Stimulated activated CD4-positive, alpha-beta T cell treated with anti-CD3 and anti-CD28 coated beads, Interleukin-1b, Interleukin-23, amount 100 ng/mL, for 1 hour (primary cell): Measurements from ENCODE around the gene ZMIZ1.

Experiments used
- DNase-seq, 2 donors: peaks; one replicate each; pipeline ENCODE4 v3.0.0-alpha.2; 2020; ENCODE audit warnings: low read depth in 2 of 2

ZMIZ1 gene

DNA sequence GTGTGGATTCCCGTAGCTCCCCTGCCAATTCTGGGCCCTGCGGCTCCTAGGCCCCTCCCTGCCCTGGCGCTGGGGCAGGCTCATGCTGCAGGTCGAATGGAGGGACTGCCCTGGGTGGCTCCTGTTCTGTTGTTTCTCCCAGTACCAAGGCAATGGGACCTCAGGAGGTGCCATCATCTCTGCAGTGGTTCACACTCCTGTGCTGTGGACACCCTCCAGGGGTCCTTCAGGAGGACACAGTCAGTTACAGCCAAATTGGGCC lies 138.3 kb downstream of the ZMIZ1 start:
- no peak for DNase-seq

- DNase-seq = no peak
Measured at GRCh38 chr10:79207726-79208125, 139.0 kb downstream of the ZMIZ1 start.

DNA sequence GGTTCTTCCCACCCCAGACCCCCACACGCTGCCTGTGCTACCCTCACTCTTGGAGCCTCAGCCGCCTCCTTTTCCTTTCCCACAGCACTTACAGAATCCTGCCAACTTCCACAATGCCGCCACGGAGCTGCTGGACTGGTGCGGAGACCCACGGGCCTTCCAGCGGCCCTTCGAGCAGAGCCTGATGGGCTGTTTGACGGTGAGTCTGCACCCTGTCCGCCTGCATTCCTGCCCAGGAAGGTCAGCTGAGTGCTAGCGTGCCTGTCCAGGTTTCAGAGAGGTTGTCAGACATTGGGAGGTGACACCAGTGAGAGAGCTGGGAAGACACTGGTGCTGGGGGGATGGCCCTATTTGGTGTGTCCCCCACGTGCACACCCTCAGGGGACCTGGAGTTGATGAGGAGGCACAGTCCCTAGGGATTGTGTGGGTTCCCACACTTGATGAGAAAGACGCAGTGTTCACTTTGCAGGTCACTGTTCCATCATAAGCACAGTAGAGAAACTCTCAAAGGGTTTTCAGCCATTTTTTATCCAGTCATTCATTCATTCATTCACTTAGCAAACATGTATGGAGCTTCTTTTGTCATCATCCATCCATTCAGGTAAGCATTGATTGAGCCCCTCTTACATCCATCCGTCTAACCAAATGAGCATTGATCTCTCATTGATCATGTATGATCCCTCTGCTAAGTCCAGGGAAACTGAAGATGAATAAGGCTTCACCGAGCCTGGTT lies 139.7 kb downstream of the ZMIZ1 start:
- no peak for DNase-seq

GRCh38 chr10:79209340-79209739 lies 140.6 kb downstream of the ZMIZ1 start:
- DNase-seq = no peak

GRCh38 chr10:79209831-79210230 lies 141.1 kb downstream of the ZMIZ1 start:
- no peak for DNase-seq

DNA sequence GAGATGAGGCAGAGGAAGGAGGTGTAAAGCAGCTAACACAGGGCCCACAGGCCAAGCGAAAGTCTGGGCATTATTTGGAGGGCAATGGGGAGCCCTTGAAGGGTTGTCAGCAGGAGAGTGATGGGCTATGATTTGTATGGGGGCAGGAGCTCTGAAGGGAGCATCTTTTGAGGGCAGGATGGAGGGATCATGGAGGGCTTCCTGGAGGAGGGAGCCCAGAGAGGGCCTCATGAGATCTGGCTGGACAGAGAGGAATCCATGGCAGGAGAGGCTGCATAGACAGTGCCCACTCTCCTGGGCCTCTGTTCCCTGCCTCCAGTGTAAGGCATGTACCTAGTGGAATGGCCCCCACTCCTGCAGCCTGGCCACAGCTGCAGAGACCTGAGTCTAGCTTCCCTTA lies 141.9 kb downstream of the ZMIZ1 start:
- DNase-seq = no peak

DNA sequence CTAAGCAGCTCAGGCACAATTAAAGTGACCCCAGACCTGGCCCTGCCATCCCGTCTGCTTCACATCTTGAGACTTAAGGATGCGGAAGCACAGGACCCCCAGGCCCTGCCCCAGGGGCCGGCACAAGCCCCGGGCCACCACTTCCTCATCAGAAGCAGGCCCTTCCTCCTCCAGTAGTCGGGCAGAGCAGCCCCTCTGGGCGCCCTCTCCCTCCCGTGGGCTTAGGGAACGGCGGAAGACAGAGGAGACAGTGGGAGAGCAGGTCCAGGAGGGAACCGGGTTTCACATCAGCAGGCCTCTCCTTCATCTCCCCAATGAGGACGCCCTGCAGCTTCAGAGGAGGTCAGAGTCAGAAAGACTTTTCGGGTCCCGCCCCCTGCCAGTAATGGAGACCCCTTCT lies 142.8 kb downstream of the ZMIZ1 start:
- DNase-seq = no peak

DNA sequence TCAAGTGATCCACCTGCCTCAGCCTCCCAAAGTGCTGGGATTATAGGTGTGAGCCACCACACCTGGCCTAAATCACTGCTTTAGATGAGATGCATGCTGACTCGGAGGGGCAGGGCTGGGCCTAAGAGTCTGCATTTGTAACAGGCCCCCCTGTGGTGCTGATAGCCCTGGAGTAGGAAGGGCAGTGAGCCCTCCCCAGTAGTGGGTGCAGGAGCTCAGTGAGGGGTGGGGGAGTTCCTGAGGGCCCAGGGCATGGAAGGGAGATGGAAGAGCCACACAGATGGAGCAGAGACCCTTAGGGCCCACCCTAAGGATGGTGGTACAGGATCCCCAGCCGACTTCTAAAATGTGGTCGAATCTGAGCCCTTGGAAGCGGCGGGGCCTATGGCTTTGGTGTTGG lies 146.8 kb downstream of the ZMIZ1 start:
- no peak for DNase-seq

DNA sequence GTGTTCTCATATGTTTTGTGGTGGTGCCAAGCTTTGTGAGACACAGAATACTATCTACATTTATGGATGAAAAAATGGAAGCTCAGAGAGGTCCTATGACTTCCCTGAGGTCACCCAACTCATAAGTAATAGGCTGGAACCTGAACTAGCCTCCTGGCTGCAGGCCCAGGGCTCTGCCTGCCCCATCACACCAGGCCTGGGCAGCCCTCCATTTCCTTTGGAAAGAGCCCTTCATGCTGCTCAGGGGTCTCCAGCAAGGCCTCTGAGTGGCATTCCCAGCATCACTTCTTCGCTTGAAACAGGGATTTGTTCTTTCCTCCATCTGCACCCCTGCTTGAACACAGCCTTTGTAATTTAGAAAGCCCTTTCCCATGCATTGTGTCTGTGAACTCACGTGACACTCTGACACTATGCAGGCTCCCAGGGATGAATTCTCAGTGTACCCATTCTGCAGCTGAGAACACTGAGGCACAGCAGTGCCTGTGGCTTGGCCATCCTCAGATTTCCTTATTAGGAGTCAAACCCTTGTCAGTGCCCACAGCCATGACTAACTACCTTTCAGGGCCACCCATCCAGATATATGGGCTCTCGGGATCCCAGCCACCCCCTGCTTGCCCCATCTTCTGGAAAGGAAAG lies 150.7 kb downstream of the ZMIZ1 start:
- DNase-seq = no peak

DNA sequence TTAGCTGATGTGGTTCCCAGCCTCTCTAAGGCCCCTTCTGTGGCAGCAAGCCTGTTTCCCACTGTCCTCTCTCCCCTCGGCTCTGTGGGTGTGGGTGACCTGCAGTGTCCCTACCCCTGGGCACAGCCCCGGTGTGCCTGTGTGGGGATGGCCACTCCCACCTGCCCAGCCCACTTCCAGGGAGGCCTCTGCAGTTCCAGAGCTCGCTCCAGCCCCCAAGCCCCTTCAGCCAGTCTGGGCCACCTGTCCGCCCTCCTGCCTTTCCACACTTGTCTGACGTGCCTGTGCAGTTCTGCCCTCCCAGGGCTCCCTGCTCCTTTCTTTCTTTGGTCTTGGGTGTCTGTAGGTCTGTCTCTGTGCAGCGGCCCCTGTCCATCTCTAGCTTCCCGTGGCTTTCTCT lies 151.5 kb downstream of the ZMIZ1 start:
- DNase-seq = no peak

GRCh38 chr10:79221110-79222051 lies 152.6 kb downstream of the ZMIZ1 start:
- DNase-seq = no peak

GRCh38 chr10:79222186-79222585 lies 153.4 kb downstream of the ZMIZ1 start:
- no peak for DNase-seq

GRCh38 chr10:79223091-79224048 lies 154.6 kb downstream of the ZMIZ1 start:
- no peak for DNase-seq

- no peak for DNase-seq
Measured at GRCh38 chr10:79224263-79224949, 155.6 kb downstream of the ZMIZ1 start.

DNA sequence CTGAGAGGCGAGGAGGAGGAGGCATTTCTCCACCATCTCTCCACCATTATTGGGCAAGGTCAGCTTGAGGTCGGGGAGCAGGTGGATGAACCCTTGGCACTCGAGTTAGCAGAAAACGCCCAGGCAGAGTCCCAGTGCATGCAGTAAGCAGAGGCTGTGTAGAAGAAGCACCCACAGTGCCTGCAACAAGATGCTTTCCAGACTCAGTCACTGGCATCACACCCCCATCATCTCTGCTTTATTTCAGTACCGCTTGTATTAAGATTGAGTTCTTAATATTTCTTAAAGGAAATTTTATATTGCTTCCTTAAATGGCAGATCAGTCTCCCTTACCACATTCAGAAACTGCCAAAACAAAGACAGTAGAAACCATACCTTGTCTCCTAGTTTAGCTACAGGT lies 156.2 kb downstream of the ZMIZ1 start:
- no peak for DNase-seq

DNA sequence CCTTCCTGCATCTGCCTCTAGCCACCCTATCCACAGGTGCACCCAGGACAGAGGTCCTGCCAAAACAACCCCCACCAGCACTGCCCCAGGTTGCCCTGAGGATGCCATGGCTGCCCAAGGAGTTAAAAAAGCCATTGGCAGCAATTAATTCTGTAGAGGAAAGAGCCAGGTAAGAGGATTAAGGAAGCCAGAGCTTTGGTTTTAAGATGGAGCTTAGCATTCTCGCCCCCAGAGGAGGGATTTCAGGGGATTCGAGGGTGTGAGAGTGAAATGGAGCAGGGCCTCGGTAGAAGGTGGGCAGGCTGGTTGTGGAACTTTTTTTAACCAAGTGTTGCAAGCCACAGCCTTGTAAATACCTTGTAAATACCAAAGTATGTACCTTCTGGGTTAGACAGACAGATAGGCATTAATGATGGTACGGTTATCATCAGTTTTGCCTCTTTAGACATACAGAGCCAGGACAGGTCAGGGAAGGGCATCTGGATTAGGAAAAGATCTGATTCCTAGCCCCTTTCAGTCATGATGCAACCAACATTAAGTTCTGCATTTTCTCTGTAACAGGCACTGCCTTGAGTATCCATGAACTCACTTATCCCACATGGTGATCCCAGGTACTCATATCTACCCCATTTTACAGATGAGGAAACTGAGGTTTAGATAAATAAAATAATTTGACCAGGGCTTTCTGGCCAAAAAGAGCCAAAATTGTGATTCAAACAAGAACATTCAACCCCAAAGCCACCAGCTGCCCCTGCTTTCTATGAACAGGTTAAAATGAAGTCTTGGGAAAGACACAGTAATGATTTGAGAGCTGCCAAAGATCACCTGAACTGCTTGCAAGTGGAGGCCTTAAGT lies 157.9 kb downstream of the ZMIZ1 start:
- no peak for DNase-seq

DNA sequence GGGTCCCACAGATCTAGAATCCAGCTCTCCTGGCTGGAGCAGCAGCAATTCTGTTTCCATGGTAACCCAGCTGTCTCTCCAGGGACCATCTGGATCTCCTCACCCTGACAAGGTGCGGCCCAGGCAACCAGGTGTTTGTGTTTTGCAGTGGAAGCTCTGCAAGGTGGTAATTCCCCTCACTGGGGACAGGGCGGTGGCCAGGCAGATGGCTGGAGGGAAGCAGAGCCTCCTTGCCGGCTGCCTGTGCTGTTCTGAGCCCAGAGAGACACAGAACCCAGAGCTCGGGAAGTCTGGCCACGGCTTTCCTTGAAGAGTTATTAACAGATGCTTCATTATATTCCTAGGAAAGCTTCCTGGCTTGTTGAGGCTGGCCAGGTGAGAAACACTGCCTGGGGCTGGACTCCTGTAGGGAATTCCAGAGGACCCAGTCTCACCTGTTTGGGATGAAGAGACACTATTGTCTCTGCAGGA lies 160.3 kb downstream of the ZMIZ1 start:
- DNase-seq = no peak

DNA sequence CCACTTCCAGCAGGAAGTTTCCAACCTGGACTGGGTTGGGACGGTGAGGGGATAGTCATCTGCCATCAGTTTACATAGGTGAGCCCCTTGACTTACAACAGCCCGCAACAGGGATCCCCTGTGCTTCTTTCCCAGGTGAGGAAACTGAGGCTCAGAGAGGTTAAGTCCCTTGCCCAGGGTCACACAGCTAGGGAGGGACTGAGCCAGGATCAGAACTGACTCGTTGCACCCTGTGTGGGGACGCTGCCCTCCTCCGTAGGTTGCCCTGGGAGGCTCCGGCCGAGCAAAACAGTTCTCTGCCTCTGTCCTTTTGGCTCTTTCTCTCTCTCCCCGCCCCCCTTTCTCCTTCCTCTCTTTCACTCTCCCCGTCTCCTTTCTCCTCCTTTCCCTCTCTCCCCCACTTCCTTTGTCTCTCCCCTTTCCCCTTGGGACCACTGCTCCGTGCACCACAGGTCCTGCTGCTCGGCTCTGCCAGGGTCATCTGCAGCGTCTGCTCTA lies 161.1 kb downstream of the ZMIZ1 start:
- DNase-seq = no peak

DNA sequence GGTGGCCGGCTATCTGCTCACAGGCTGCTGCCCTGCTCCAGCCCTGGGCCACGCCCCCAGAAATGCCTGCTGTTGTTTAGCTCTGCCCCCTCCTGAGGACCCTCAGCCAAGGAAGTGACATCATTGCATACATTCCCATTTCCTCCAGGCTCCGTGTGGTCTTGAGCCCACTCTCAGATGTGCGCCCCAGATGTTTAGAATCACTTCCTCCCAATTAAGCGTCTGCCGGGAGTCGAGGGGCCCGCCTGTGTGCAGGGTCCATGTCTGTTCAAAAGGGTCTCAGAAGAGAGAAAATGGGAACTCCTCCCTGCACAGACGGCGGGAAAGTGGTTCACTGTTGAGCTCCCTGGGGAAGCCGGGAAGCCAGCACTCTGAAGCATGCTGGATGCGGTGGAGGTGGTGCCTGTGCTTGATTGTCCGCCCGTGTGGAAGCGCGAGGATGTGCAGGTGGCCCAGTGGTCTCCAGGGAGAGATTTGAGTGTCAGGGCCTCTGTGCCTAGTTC lies 161.6 kb downstream of the ZMIZ1 start:
- no peak for DNase-seq

DNA sequence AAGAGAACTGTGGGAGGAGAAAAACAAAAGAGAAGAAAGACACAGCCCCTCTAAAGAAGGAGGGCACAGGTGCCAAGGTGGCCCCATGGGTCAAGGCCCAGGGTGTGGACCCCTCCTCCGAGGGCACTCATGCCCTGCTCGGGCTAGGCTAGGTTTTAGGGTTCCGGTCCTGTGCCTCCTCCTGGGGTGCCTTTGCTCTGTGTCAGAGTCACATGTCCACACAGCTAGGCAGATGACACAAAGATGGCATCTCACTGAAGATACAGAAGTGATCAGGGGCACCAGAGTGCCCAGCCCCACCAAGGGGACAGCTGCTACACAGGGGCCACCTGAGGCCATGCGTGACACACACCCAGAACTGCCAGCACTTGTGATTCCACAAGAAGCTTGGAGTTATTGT lies 162.1 kb downstream of the ZMIZ1 start:
- no peak for DNase-seq
